Measurements from ENCODE around the gene DUOXA2. TPM values are rescaled to one million over a fixed set of nuclear protein-coding genes. Genes with fewer than 3 reads are reported as not detected.

Gene DUOXA2
- total RNA-seq, 4 donors from 2014 or later = not detected

- no peak for TF ChIP-seq POLR2A (IDR thresholded peaks at IDR 0.05)
- peak; percentile 76 to 93 (median 86) for TF ChIP-seq CTCF (IDR thresholded peaks at IDR 0.05)
- Histone ChIP-seq H3K36me3 (no peaks in the 10 kb centered on the region), H3K27ac (no peak overlapping the region), H3K4me1 (no peaks in the 10 kb centered on the region), H3K27me3 (no peaks in the 10 kb centered on the region), H3K4me3 (no peak overlapping the region), H3K9me3 (no peaks in the 10 kb centered on the region)
- intact Hi-C loops (cut with DNase I; ENCODE audit: low total_unique reads) = no loop called here
- DNase-seq = peak; percentile 79 to 81
Observed at GRCh38 chr15:45162771-45163507, 48.8 kb downstream of the DUOXA2 start.

- no peaks in the 10 kb centered on the region for H3K27me3 ChIP-seq
- H3K4me3 ChIP-seq = no peak overlapping the region
- intact Hi-C loops (cut with DNase I; ENCODE audit: low total_unique reads) = no loop called here
- H3K36me3 ChIP-seq = no peaks in the 10 kb centered on the region
- DNase-seq = no peak
- no peaks in the 10 kb centered on the region for H3K9me3 ChIP-seq
- H3K27ac ChIP-seq = no peak overlapping the region
- no peaks in the 10 kb centered on the region for H3K4me1 ChIP-seq
- no peak for TF ChIP-seq CTCF (IDR thresholded peaks at IDR 0.05)
Observed at GRCh38 chr15:45163508-45163856, 49.4 kb downstream of the DUOXA2 start.

- Histone ChIP-seq H3K4me3 (no peak overlapping the region), H3K36me3 (no peaks in the 10 kb centered on the region), H3K27me3 (no peaks in the 10 kb centered on the region), H3K27ac (no peak overlapping the region), H3K4me1 (no peaks in the 10 kb centered on the region), H3K9me3 (no peaks in the 10 kb centered on the region)
- TF ChIP-seq CTCF (IDR thresholded peaks at IDR 0.05) (no peak), POLR2A (IDR thresholded peaks at IDR 0.05) (no peak)
- no peak for DNase-seq
- intact Hi-C loops (cut with DNase I; ENCODE audit: low total_unique reads) = no loop called here
Observed at GRCh38 chr15:45164914-45165313, 50.8 kb downstream of the DUOXA2 start.

- no peaks in the 10 kb centered on the region for H3K9me3 ChIP-seq
- no peaks in the 10 kb centered on the region for H3K4me1 ChIP-seq
- H3K27me3 ChIP-seq = no peaks in the 10 kb centered on the region
- H3K36me3 ChIP-seq = no peaks in the 10 kb centered on the region
- DNase-seq = no peak
- TF ChIP-seq POLR2A (IDR thresholded peaks at IDR 0.05) (no peak), CTCF (IDR thresholded peaks at IDR 0.05) (no peak)
- intact Hi-C loops (cut with DNase I; ENCODE audit: low total_unique reads) = no loop called here
- peak overlapping the region in 1 of 2 donors; percentile 98 for H3K27ac ChIP-seq
- no peak overlapping the region for H3K4me3 ChIP-seq
Observed at GRCh38 chr15:45165536-45165935, 51.4 kb downstream of the DUOXA2 start.

- TF ChIP-seq CTCF (IDR thresholded peaks at IDR 0.05) (peak; percentile 38 to 81 (median 62)), POLR2A (IDR thresholded peaks at IDR 0.05) (peak in 1 of 2 donors; percentile 48)
- H3K4me3 ChIP-seq = peak overlapping the region; percentile 49 to 68
- no peaks in the 10 kb centered on the region for H3K9me3 ChIP-seq
- H3K27ac ChIP-seq = peak overlapping the region; percentile 97 to 98
- no peaks in the 10 kb centered on the region for H3K36me3 ChIP-seq
- no peaks in the 10 kb centered on the region for H3K27me3 ChIP-seq
- peak; percentile 89 to 91 for DNase-seq
- H3K4me1 ChIP-seq = no peaks in the 10 kb centered on the region
- intact Hi-C loops (cut with DNase I; ENCODE audit: low total_unique reads) = no loop called here
Observed at GRCh38 chr15:45166834-45167630, 52.9 kb downstream of the DUOXA2 start.
